ENCODE results near the gene DEXI.

DEXI gene

GRCh38 chr16:10942352-10943063 lies at the start of gene DEXI:
TSS of gene DEXI (minus strand) at chr16:10942468. CDS start at chr16:10942005, 463 bp downstream.
- Histone ChIP-seq H3K27me3 (ENCODE audit: control insufficient read depth, low read length) (no peaks in the 10 kb centered on the region), H3F3A (ENCODE audit: control insufficient read depth, insufficient read depth) (peaks cover 6% of the 10 kb centered on the region), H3K27ac (ENCODE audit: low read depth, low read length) (no peak within 1 kb of the TSS), H3K9me2 (replicated peaks; ENCODE audit: control insufficient read depth, low read length) (no peaks in the 10 kb centered on the region), H3K4me2 (ENCODE audit: low read length) (peak within 1 kb of the TSS; percentile 98), H3K36me3 (ENCODE audit: control insufficient read depth, low read length) (peaks cover 21% of the 10 kb centered on the region), H3K4me1 (ENCODE audit: control insufficient read depth, low read length) (peaks cover 75% of the 10 kb centered on the region), H4K20me1 (ENCODE audit: control insufficient read depth, insufficient read depth, low read depth, low read length) (peaks cover 21% of the 10 kb centered on the region; the same call in 1 of the 2 replicates), H3K79me2 (ENCODE audit: control insufficient read depth, low read length) (peaks cover 65% of the 10 kb centered on the region), H3K4me3 (ENCODE audit: low read length) (peak within 1 kb of the TSS; percentile 85), H3K9me3 (ENCODE audit: control insufficient read depth, insufficient read depth, low read length) (no peaks in the 10 kb centered on the region)
- TF ChIP-seq CTCF (IDR thresholded peaks at IDR 0.05; ENCODE audit: low read depth, low read length, poor library complexity, severe bottlenecking) (no peak), EZH2phosphoT487 (IDR thresholded peaks at IDR 0.05; ENCODE audit: borderline replicate concordance, low read length) (no peak)

- H3K27me3 ChIP-seq (ENCODE audit: control insufficient read depth, low read length): no peaks in the 10 kb centered on the region
- H3K4me2 ChIP-seq (ENCODE audit: low read length): no peak overlapping the region
- H3K79me2 ChIP-seq (ENCODE audit: control insufficient read depth, low read length): no peaks in the 10 kb centered on the region
- H3K9me2 ChIP-seq (replicated peaks; ENCODE audit: control insufficient read depth, low read length): no peaks in the 10 kb centered on the region
- H3K27ac ChIP-seq (ENCODE audit: low read depth, low read length): no peak overlapping the region
- peaks cover 44% of the 10 kb centered on the region for H3K36me3 ChIP-seq (ENCODE audit: control insufficient read depth, low read length)
- no peaks in the 10 kb centered on the region for H4K20me1 ChIP-seq (ENCODE audit: control insufficient read depth, insufficient read depth, low read depth, low read length)
- no peaks in the 10 kb centered on the region for H3F3A ChIP-seq (ENCODE audit: control insufficient read depth, insufficient read depth)
- no peaks in the 10 kb centered on the region for H3K9me3 ChIP-seq (ENCODE audit: control insufficient read depth, insufficient read depth, low read length)
- H3K4me1 ChIP-seq (ENCODE audit: control insufficient read depth, low read length): 0 out of 2 replicates have a peak, but pooled peaks cover 5% of the 10 kb centered on the region
- H3K4me3 ChIP-seq (ENCODE audit: low read length): no peak overlapping the region
- no peak for TF ChIP-seq CTCF (IDR thresholded peaks at IDR 0.05; ENCODE audit: low read depth, low read length, poor library complexity, severe bottlenecking)
- no peak for TF ChIP-seq EZH2phosphoT487 (IDR thresholded peaks at IDR 0.05; ENCODE audit: borderline replicate concordance, low read length)
Measured at GRCh38 chr16:10990378-10990777, 48.1 kb upstream of the DEXI start.

- no peak overlapping the region for H3K27ac ChIP-seq (ENCODE audit: low read depth, low read length)
- H3K4me3 ChIP-seq (ENCODE audit: low read length): no peak overlapping the region
- no peaks in the 10 kb centered on the region for H3K79me2 ChIP-seq (ENCODE audit: control insufficient read depth, low read length)
- H3K4me2 ChIP-seq (ENCODE audit: low read length): no peak overlapping the region
- H3F3A ChIP-seq (ENCODE audit: control insufficient read depth, insufficient read depth): no peaks in the 10 kb centered on the region
- H3K27me3 ChIP-seq (ENCODE audit: control insufficient read depth, low read length): no peaks in the 10 kb centered on the region
- H3K9me3 ChIP-seq (ENCODE audit: control insufficient read depth, insufficient read depth, low read length): no peaks in the 10 kb centered on the region
- no peaks in the 10 kb centered on the region for H3K9me2 ChIP-seq (replicated peaks; ENCODE audit: control insufficient read depth, low read length)
- H3K36me3 ChIP-seq (ENCODE audit: control insufficient read depth, low read length): peaks cover 45% of the 10 kb centered on the region
- peaks cover 7% of the 10 kb centered on the region; the same call in 1 of the 2 replicates for H3K4me1 ChIP-seq (ENCODE audit: control insufficient read depth, low read length)
- TF ChIP-seq EZH2phosphoT487 (IDR thresholded peaks at IDR 0.05; ENCODE audit: borderline replicate concordance, low read length): no peak
- no peak for TF ChIP-seq CTCF (IDR thresholded peaks at IDR 0.05; ENCODE audit: low read depth, low read length, poor library complexity, severe bottlenecking)
- no peaks in the 10 kb centered on the region for H4K20me1 ChIP-seq (ENCODE audit: control insufficient read depth, insufficient read depth, low read depth, low read length)
Measured at GRCh38 chr16:10989559-10989958, 47.3 kb upstream of the DEXI start.
